Measurements from ENCODE around the gene ZNF598. TPM values are rescaled to one million over a fixed set of nuclear protein-coding genes. Genes with fewer than 3 reads are reported as not detected.
"Not testable (repeated sequence)": the region's sequence is repeated elsewhere in the genome, so short reads cannot be mapped to it uniquely, and the experiment has no call there.

Gene ZNF598
- polyA plus RNA-seq, 12 donors: 13.6 to 32.2 (median 18.6) TPM; not detected in 1

DNA sequence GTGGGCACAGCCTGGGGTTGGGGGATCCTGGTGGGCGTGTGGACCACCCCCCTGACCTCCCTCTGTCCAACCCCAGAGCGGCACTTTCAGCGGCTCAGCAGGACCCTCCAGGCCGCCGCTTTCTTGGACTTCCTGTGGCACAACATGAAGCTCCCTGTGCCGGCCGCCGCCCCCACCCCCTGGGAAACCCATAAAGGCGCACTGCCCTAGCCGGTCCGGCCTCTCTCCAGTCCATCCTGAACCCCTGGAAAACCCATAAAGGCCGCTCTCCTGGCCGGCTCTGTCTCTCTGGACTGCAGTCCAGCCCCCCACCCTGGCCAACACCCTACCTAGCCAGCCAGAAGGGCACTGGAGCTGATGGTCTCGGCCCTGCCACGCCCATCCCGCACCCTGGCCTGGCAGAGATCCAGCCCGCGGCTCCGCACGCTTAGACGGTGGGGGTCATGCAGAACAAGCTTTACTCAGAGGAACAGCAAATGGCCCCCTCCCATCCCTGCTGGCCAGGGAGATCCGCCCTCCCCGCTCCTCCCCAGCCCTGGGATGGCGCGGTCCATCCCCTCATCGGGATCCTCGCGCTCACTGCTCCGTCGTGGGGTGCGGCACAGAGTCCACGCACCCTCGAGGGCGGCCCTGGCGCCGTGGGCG, 31.0 kb downstream of the ZNF598 start:
- no peak for DNase-seq

DNA sequence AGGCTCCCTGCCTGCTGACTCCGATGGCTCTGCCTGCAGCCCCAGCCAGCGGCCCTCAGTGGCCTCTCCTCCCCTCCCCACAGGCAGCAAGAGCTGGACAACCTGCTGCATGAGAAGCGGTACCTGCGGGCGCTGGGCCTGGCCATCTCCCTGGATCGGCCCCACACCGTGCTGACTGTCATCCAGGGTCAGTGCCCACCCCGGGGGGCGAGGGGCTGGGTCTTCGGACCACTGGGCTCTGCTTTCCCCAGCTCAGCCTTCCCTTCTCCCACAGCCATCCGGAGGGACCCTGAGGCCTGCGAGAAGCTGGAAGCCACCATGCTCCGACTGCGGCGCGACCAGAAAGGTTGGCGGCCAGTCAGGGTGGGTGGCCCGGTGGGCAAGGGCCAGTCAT, 31.7 kb downstream of the ZNF598 start:
- DNase-seq: no peak

DNA sequence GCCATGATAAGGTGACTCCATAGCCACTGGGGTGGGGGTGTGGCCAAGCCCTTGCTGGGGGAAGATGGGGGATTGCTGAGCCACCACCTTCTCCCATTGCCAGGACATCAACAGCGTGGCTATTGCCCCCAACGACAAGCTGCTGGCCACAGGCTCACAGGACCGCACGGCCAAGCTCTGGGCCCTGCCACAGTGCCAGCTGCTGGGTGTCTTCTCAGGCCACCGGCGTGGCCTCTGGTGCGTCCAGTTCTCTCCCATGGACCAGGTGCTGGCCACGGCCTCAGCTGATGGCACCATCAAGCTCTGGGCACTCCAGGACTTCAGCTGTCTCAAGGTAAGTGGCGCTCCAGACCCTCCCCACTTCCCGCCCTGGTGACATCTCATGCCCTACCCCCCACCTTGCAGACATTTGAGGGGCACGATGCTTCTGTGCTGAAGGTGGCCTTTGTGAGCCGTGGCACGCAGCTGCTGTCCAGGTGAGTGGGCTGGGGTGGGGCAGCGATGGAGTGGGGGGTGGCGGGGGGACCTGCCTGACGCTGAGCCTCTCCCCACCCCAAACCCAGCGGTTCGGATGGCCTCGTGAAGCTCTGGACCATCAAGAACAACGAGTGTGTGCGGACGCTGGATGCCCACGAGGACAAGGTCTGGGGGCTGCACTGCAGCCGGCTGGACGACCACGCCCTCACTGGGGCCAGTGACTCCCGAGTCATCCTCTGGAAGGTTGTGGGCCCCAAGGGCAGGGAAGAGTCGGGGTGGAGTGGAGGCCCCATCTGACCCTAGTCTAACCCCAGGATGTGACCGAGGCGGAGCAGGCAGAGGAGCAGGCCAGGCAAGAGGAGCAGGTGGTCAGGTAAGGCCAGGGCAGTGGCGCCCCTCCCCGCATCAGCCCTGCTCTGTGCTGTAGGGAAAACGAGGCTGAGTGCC, 32.4 kb downstream of the ZNF598 start:
- DNase-seq: no peak

DNA sequence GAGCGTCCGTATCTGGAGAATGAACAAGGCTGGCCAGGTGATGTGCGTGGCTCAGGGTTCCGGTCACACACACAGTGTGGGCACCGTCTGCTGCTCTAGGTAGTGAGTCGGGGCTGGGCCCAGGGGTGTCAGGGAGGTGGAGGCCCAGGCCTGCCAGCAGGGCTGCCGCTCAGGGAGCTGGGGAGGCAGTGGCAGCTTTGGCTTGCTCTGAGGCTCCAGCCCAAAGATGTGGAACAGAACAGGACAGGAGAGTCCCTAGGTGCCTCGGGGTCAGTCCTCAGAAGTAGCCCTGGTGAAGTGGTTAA, 33.5 kb downstream of the ZNF598 start:
- no peak for DNase-seq

DNA sequence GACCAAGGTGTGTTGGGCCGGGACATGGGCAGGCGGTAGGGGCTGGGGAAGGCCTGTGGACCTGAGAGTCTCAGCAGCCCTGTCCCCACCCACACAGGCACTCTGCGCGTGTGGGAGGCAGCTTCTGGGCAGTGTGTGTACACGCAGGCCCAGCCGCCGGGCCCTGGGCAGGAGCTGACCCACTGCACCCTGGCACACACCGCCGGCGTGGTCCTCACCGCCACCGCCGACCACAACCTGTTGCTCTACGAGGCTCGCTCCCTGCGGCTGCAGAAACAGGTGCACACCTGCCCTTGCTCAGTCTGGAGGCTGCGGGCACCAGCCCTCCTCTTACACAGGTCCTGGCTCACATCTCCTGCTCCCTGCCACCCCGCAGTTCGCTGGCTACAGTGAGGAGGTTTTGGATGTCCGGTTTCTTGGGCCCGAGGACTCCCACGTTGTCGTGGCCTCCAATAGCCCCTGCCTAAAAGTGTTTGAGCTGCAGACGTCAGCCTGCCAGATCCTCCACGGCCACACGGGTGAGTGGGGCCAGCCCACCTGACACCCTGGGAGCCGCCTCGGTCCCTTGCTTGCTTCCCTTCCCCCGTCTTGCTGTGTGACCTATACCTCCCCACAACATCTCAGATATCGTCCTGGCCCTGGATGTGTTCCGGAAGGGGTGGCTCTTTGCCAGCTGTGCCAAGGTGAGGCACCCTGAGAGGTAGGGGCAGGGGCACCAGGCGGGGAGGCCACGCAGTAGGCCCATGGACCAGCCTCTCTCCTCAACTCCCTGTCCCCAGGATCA, 34.0 kb downstream of the ZNF598 start:
- no peak for DNase-seq

DNA sequence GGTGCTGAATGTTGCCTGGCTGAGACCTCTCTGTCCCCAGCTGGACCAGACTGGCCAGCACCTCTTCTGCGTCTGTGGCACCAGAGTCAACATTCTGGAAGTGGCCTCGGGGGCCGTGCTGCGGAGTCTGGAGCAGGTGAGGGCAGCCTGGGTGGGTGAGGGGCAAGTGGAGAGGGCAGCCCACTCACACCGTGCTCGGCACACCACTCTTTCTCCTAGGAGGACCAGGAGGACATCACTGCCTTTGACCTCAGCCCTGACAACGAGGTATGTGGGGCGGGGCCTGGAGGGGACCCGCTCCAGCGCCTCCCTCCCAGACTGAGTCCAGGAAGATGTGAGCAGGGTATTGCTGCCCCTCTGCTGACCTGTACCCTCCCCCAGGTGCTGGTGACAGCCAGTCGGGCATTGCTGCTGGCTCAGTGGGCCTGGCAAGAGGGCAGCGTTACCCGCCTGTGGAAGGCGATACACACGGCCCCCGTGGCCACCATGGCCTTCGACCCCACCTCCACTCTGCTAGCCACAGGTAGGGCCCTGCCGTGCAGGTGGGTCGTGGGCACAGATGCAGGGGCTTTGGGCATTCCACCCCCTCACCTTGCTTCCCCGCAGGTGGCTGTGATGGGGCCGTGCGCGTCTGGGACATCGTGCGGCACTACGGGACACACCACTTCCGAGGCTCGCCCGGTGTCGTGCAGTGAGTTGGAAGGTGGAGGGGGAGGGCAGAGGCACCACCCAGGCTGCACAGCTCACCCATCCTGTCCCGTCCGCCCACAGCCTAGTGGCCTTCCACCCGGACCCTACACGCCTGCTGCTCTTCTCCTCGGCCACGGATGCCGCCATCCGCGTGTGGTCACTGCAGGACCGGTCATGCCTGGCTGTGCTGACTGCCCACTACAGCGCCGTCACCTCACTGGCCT, 35.2 kb downstream of the ZNF598 start:
- no peak for DNase-seq

DNA sequence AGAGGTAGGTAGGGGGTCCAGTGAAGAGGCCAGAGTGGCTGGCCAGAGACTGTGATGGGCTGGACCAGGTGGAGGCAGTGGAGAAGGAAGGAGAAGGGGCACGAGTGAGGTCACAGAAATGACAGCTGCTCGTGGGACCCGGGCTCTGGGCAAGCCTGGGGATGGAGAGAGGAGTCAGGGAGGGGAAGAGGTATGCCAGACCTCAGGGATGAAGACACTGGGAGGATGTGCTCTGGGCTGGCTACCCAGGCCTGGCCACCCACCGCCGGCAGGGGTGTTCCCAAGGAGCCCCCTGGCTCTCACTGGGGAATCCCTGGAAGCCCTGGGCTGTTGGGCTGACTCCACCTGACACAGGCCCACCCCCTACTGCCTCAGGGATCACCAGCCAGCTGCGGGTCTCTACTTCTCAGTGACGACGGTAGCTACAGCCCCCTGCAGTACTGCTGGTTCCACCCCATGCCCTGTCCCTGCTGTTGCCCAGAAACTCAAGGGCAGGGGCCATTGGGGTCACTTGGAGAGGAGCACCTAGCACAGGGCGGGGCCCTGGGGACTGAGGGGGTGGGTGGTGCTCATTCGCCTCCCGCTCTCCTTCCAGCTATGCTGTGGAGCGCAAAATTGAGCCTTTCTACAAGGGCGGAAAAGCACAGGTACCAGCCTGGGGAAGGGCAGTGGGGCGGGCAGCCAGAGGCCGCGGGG, 36.0 kb downstream of the ZNF598 start:
- DNase-seq: no peak

DNA sequence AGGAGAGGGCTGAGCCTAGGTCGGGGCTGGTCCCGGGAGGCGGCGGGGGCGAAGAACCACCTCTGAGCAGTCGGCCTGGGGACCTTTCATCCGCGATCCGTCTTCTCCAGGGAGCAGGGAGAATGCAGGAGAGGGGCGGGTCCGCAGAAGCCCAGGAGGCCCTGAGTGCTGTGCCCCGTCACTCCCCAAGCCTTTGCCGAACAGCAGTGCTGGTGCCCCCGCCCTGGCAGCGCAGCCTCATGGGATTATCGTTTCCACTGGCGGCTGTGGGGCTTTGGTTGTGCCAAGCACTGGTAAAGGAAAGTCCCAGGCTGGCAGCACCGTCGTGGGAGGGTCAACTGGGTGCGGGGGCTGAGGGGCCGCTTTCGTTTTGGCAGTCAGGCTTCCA, 37.1 kb downstream of the ZNF598 start:
- no peak for DNase-seq

DNA sequence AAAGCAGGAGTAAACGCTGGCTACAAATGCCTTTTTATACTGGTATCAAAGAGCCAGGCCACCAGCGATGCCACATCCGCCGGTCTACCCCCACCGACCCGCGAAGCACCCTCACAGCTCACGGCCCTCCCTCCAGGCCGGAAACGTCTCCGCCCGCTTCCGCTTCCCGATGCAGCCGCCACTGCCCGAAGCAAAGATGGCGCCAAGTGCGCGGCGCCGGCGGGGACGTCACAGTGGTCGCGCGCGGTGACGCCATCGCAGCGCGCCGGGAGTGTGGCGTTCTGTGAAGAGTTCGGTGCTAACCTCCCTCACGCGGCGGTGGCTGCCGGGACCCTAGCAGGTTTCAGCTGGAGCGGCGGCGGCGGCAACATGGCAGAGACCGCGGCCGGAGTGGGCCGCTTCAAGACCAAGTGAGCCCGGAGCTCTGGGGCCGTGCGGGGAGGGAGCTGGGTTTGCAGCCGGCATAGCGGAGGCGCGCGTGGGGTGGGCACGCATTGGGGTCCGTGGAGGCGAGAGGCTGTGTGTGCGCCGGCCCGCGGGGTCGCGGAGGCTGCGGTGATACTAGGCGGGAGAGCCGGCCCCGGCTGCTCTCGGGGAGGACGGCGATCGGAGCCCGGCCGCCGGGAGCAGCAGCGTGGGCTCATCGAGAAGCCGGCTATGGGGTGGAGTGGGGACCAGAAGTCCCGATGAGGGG, 37.7 kb downstream of the ZNF598 start, which contains the start of gene TBL3:
TSS of gene TBL3 (plus strand) at position 258 of the 694 bp plus-strand sequence. CDS start at position 370, 112 bp downstream.
- DNase-seq: peak; percentile 96

DNA sequence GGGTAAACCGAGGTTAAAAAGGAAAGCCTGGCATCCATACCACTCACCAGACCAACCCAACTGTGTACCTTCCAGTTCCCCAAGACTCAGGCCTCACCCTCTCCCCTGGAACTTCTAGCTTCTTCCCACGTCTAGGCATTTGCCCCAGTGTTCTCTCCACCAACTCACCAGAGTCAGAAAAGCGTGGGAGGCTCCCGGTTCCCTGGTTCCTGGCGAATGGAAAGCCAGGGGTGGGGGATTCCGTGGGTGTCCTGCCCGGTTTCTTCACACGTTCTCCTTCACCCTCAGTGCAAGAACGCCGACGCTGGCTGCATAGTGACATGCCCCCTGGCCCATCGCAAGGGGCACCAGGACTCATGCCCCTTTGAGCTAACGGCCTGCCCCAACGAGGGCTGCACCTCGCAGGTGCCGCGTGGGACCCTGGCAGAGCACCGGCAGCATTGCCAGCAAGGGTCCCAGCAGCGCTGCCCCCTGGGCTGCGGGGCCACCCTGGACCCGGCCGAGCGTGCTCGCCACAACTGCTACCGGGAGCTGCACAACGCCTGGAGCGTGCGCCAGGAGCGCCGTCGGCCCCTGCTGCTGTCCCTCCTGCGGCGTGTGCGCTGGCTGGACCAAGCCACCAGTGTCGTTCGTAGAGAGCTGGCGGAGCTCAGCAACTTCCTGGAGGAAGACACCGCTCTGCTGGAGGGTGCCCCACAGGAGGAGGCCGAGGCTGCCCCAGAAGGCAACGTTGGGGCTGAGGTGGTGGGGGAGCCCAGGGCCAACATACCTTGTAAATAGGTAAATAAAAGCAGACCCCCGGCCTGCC, 41.3 kb downstream of the ZNF598 start:
- no peak for DNase-seq

DNA sequence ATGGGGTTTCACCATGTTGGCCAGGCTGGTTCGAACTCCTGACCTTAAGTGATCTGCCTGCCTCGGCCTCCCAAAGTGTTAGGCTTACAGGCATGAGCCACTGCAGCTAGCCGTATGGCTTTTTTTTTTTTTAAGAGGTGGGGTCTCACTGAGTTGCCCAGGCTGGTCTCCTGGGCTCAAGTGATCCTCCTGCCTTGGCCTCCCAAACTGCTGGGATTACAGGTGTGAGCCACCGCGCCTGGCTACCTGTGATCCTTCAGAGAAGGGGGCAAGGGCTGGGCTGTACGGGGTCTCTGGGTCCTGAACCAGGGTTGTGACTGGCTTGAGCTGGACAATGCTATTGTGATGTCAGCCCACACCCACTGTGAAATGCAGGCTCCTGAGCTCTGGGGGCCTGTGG, 43.2 kb downstream of the ZNF598 start, which contains the start of gene RNF151:
TSS of gene RNF151 (plus strand) at position 397 of the 400 bp plus-strand sequence. CDS start 26 bp downstream, outside the sequence.
- no peak for DNase-seq

DNA sequence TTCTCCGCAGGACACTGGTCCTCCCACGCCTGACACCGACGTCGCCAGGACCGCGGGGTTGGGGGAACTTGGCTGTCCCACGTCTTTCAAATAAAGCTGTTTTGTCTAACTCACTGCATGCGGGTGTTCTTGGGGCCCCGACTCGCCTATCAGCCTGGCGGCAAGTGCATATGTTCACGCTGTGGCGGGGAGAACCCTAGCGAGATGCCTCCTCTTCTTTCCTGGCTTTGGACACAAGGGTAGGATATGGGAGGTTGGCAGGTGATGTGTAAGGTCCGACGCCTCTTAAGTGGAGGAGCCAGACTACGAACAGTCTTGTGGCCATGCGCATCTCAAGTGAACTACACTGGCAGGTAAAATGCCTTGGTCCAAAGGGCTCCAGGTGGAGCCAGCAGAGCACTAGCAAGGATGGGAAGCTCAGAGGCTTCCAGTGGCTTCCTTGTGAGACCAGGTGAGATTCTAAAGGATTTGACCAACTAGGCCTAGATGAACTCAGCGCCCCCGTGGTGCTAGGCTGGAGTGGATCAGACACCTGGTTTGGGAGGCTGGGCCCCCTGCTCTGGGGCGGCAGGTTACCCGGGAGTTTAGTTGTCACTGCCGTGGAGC, 44.1 kb downstream of the ZNF598 start:
- DNase-seq: no peak

DNA sequence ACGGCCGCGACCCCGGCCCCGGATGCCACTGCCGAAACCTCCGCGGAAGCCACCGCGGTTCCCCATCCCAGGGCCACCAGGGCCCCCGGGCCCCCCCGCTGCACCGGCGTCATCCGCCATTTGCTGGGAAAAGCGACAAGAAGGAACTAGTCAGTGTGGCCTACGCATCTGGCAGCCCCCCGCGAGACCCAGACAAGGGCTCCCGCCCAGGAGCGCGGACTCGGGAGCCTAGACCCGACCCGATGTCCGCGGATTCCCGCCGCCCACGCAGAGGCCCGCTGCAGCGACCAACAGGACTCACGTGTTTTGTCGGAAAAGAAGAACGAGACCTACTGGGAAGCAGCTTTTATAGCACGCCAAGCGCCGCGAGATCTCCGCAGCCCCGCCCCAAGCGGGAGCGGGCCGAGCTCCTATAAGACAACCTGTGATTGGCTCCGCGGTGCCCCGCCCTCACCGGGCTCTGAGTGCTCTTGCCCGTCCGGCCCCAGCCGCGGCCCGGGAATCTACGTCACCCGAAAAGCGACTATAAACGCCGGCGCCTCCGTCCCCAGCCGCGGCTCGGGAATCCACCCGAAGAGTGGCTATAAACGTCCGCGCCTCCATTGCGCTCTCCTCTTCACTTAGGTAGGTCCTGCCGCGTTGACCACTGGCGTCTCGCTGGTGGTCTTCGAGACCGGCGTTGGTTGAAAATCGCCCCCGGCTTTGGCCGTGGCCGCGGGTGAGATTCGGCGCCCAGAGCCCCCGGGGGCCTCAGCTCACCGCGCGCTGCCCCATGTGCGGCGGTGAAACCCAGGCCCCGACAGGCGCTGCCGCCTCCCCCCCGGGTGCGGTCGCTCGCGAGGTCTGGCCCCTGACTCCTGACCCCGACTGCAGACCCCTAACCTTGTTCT, 44.9 kb downstream of the ZNF598 start, which contains the start of gene RPS2:
TSS of gene RPS2 (minus strand) at position 321 of the 890 bp plus-strand sequence. CDS start at position 120, 201 bp downstream.
- peak; percentile 99 for DNase-seq

DNA sequence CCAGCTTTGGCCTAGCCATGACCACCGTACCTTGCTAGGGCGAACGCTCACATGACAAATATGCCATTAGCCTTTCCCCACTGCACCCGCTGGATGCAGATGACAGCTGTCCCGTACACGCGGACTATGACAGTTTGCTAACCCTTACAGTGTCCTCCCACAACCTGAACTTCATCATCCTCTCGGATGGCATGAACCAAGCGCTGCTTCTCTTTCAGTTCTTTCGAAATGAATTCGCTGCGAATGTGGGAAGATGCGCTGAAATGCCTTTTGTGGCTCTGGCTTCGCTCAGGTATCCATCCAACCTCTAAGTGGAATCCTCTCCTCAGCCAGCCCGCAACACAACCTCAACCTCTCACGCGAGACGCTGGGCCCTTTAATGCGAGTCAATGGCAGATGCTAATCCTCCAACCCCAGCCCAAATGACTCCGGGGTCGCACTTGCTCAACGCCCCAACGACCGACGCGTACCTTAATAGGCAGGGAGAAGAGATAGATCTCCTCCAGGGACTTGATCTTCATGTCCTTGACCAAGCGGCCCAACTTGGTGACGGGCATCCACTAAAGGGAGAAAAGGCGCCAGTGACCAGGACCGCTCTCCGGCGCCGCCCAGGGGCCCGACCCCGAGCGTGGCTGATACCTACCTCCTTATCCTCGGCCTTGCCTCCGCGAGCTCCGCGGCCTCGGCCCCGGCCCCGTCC, 45.7 kb downstream of the ZNF598 start:
- DNase-seq: no peak

DNA sequence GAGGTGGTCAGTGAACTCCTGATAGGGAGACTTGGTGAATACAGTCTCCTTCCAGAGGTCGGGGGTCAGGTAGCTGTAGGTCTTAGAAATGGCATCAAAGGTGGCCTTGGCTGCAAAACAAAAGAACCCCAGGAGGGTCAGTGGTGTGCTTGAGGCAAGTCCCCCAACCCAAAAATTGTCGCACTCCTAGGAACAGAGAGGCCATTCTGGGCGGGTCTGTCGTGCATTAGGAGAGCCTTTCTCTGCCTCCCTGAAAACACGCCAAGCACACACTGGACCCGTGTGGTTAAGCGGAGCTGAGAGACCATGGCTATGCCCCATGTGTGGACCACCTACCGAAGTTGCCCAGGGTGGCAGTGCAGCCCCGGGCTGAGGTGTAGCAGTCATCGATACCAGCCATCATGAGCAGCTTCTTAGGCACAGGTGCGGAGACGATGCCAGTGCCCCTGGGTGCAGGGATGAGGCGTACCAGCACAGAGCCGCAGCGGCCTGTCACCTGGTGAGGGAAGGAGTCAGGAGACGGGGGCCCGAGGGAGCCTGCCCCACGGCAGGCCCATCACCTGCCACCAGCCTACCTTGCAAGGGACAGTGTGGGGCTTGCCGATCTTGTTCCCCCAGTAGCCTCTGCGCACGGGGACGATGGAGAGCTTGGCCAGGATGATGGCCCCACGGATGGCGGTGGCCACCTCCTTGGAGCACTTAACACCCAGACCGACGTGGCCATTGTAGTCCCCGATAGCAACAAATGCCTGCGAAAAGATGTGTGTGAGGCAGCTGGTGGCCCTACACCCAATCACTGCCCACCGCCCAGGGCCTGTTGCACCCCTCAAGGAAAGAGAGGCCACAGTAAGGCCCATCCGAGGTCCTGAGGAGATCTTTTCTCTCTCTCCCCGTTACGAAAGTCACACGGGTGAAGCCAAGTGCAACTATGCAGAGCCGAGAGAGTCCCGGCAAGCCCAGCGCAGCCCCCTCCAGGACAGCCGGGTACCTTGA, 47.2 kb downstream of the ZNF598 start:
- DNase-seq: not testable (repeated sequence)
